H1 (cell line): ENCODE results near the gene DCANP1. TPM values are rescaled to one million over a fixed set of nuclear protein-coding genes. Genes with fewer than 3 reads are reported as not detected.

Source experiments
- CTCF ChIA-PET: fragments of 300-600 bp; sonication (Branson Sonifier 250); formaldehyde crosslinking; loops from one replicate; lab custom pipeline; 2021; ENCODE audit not compliant: partially characterized antibody; lab: Charles Lee
- POLR2A ChIA-PET: fragments of 300-600 bp; sonication (Branson Sonifier 250); formaldehyde crosslinking; loops from one replicate; lab custom pipeline; 2021; ENCODE audit warnings: inconsistent platforms; ENCODE audit not compliant: partially characterized antibody; lab: Charles Lee
- DNase-seq, 2 experiments: peaks; one replicate each; pipeline versions ENCODE4 v3.0.0 to v3.0.0-alpha.2; 2010 to 2022; ENCODE audit warnings: low spot score in 2 of 2, low read depth in 1 of 2, mixed read lengths in 1 of 2
- FAIRE-seq: peaks from 2 replicates; lab custom pipeline; 2011; peaks lifted over from hg19 to GRCh38; lab: Jason Lieb, UNC
- H2AFZ ChIP-seq: 2 replicates; pipeline ENCODE4 v1.8.1; 2012; ENCODE audit warnings: low read length, inconsistent platforms
- H2AK5ac ChIP-seq: 2 replicates; pipeline ENCODE4 v1.6.1; 2013; ENCODE audit warnings: low read depth, low read length
- H2BK120ac ChIP-seq: replicated peaks from 2 replicates; pipeline ENCODE3; 2013; ENCODE audit warnings: low read depth, low read length, inconsistent platforms
- H2BK12ac ChIP-seq: 2 replicates; pipeline ENCODE4 v1.6.1; 2013; ENCODE audit warnings: low read depth, low read length
- H2BK15ac ChIP-seq: 2 replicates; pipeline ENCODE4 v1.6.1; 2013; ENCODE audit warnings: low read length
- H2BK20ac ChIP-seq: 2 replicates; pipeline ENCODE4 v1.6.1; 2013; ENCODE audit warnings: low read length
- H2BK5ac ChIP-seq: 2 replicates; pipeline ENCODE4 v1.6.1; 2013; ENCODE audit warnings: low read depth, low read length
- H3K14ac ChIP-seq: 2 replicates; pipeline ENCODE4 v1.6.1; 2013; ENCODE audit warnings: inconsistent platforms; ENCODE audit not compliant: insufficient read length
- H3K18ac ChIP-seq: 2 replicates; pipeline ENCODE4 v1.6.1; 2013; ENCODE audit warnings: low read length; ENCODE audit errors: extremely low read depth
- H3K23ac ChIP-seq: 2 replicates; pipeline ENCODE4 v1.6.1; 2013; ENCODE audit warnings: inconsistent platforms; ENCODE audit not compliant: insufficient read length
- H3K23me2 ChIP-seq: 2 replicates; pipeline ENCODE4 v1.6.1; 2013; ENCODE audit warnings: low read depth, low read length
- H3K27ac ChIP-seq: 2 replicates; pipeline ENCODE4 v1.6.1; 2011; ENCODE audit warnings: low read depth, low read length, inconsistent platforms
- H3K27me3 ChIP-seq, 4 experiments: replicated peaks in 1 of 4; 1 replicate in 1 of 4; 2 replicates in 3 of 4; pipeline versions ENCODE4 v1.6.1 to v1.8.1; 2011 to 2013; ENCODE audit warnings: low read length in 3 of 4, mild to moderate bottlenecking in 3 of 4, inconsistent platforms in 2 of 4, mixed read lengths in 2 of 4, moderate library complexity in 1 of 4; ENCODE audit not compliant: control insufficient read depth in 3 of 4, insufficient read depth in 3 of 4; ENCODE audit errors: extremely low read depth in 1 of 4
- H3K36me3 ChIP-seq, 4 experiments: 2 replicates each; pipeline versions ENCODE4 v1.6.1 to v1.8.1; 2011 to 2013; ENCODE audit warnings: mild to moderate bottlenecking in 4 of 4, low read length in 3 of 4, moderate library complexity in 2 of 4, control low read depth in 1 of 4, inconsistent platforms in 1 of 4; ENCODE audit not compliant: insufficient read depth in 4 of 4, control insufficient read depth in 2 of 4
- H3K4ac ChIP-seq: replicated peaks from 2 replicates; pipeline ENCODE3; 2013; ENCODE audit warnings: low read length, low read depth, mixed read lengths, inconsistent platforms; ENCODE audit not compliant: insufficient read length
- H3K4me1 ChIP-seq, 4 experiments: replicated peaks in 1 of 4; 1 replicate in 1 of 4; 2 replicates in 3 of 4; pipeline versions ENCODE4 v1.6.1 to v1.8.1; 2011 to 2013; ENCODE audit warnings: low read length in 3 of 4, inconsistent platforms in 2 of 4, mixed read lengths in 1 of 4; ENCODE audit not compliant: insufficient read depth in 4 of 4, control insufficient read depth in 3 of 4
- H3K4me2 ChIP-seq, 2 experiments: 2 replicates each; pipeline versions ENCODE4 v1.6.1 to v1.8.1; 2011 to 2013; ENCODE audit warnings: low read depth in 2 of 2, low read length in 2 of 2, control low read depth in 1 of 2, inconsistent platforms in 1 of 2, mild to moderate bottlenecking in 1 of 2; ENCODE audit not compliant: insufficient read depth in 1 of 2
- H3K4me3 ChIP-seq, 4 experiments: fragments of 200-600, 300-600 bp in 1 of 4; sonication (generic), shearing (Covaris generic), sonication (Bioruptor Twin) in 1 of 4; 2 replicates each; pipeline versions ENCODE4 v1.5.1 to v1.8.1; 2011 to 2016; ENCODE audit warnings: low read length in 4 of 4, low read depth in 3 of 4, control low read depth in 2 of 4, inconsistent platforms in 2 of 4, mild to moderate bottlenecking in 2 of 4, mixed read lengths in 1 of 4, moderate library complexity in 1 of 4; ENCODE audit not compliant: insufficient read depth in 2 of 4; ENCODE audit errors: extremely low read depth in 1 of 4
- H3K56ac ChIP-seq: replicated peaks from 2 replicates; pipeline ENCODE3; 2013; ENCODE audit warnings: low read depth, mild to moderate bottlenecking, mixed read lengths, low read length, inconsistent platforms; ENCODE audit not compliant: insufficient read length
- H3K79me1 ChIP-seq: 2 replicates; pipeline ENCODE4 v1.6.1; 2013; ENCODE audit warnings: low read depth, low read length, control low read depth
- H3K79me2 ChIP-seq, 2 experiments: 2 replicates each; pipeline versions ENCODE4 v1.6.1 to v1.8.1; 2012 to 2013; ENCODE audit warnings: low read length in 2 of 2, mild to moderate bottlenecking in 2 of 2, inconsistent platforms in 1 of 2; ENCODE audit not compliant: insufficient read depth in 2 of 2, control insufficient read depth in 1 of 2
- H3K9ac ChIP-seq, 4 experiments: replicated peaks in 1 of 4; 1 replicate in 1 of 4; 2 replicates in 3 of 4; pipeline versions ENCODE4 v1.6.1 to v1.8.1; 2011 to 2013; ENCODE audit warnings: low read depth in 3 of 4, low read length in 3 of 4, control low read depth in 2 of 4, mild to moderate bottlenecking in 2 of 4, moderate library complexity in 2 of 4, inconsistent platforms in 1 of 4; ENCODE audit errors: extremely low read depth in 1 of 4
- H3K9me3 ChIP-seq, 2 experiments: 2 replicates each; pipeline versions ENCODE4 v1.6.1 to v1.8.1; 2012 to 2013; ENCODE audit warnings: mild to moderate bottlenecking in 2 of 2, moderate library complexity in 2 of 2, control low read depth in 1 of 2, inconsistent platforms in 1 of 2, low read depth in 1 of 2, low read length in 1 of 2, mixed read lengths in 1 of 2; ENCODE audit not compliant: insufficient read depth in 2 of 2
- H4K20me1 ChIP-seq, 2 experiments: replicated peaks in 1 of 2; 2 replicates each; pipeline versions ENCODE3 to v1.8.1; 2011 to 2013; ENCODE audit warnings: inconsistent platforms in 2 of 2, low read length in 2 of 2, mild to moderate bottlenecking in 1 of 2; ENCODE audit not compliant: insufficient read depth in 2 of 2, control insufficient read depth in 1 of 2
- H4K5ac ChIP-seq: 2 replicates; pipeline ENCODE4 v1.6.1; 2013; ENCODE audit warnings: low read length, low read depth, mixed read lengths, inconsistent platforms; ENCODE audit not compliant: insufficient read length
- H4K8ac ChIP-seq: 2 replicates; pipeline ENCODE4 v1.8.0; 2013; ENCODE audit warnings: mild to moderate bottlenecking, moderate library complexity, low read length, inconsistent platforms; ENCODE audit not compliant: insufficient read depth; ENCODE audit errors: extremely low read depth
- H4K91ac ChIP-seq: replicated peaks from 2 replicates; pipeline ENCODE3; 2013; ENCODE audit warnings: low read length, mixed read lengths, inconsistent platforms; ENCODE audit not compliant: insufficient read length
- BRCA1 ChIP-seq: IDR thresholded peaks from 2 replicates; pipeline ENCODE4 v1.6.1; 2012; ENCODE audit warnings: low read depth, low read length, improper control_type of control experiment
- WGBS, 2 experiments: shearing (Covaris generic) in 1 of 2; methylation state at CpG; one replicate each; pipeline versions ENCODE4 v1.1.6 to v1.1.7; 2013 to 2015; ENCODE audit warnings: low lambda C conversion rate in 2 of 2, mixed read lengths in 2 of 2, inconsistent platforms in 1 of 2, low coverage in 1 of 2, missing lambda C conversion rate in 1 of 2; ENCODE audit not compliant: insufficient replicate concordance in 2 of 2, insufficient coverage in 1 of 2, insufficient read length in 1 of 2; ENCODE audit errors: extremely low coverage in 1 of 2, missing lambda C conversion rate in 1 of 2; 5-methylcytosine and 5-hydroxymethylcytosine counted together
- polyA plus RNA-seq, 7 experiments: library from polyadenylated mRNA; depleted of rRNA in 3 of 7; stranded (reverse) in 5 of 7; unstranded in 2 of 7; fragments of >200 nt in 5 of 7; fragments of 200-250 nt in 2 of 7; gene quantifications; 1 replicate in 5 of 7; 2 replicates in 1 of 7; 4 replicates in 1 of 7; pipeline versions ENCODE4 v1.2.1 to v1.2.3, GENCODE V29; 2011 to 2013; ENCODE audit warnings: missing spikeins in 2 of 7, mixed read lengths in 2 of 7
- total RNA-seq: library from RNA; stranded (reverse); fragmentation: NEBNext Ultra II Directional; extraction: Animal tissue kit (Norgen Biotek cat#: 25700); gene quantifications from 2 replicates; pipeline ENCODE4 v1.2.1, GENCODE V29; 2021

DCANP1 gene
- total and polyA plus RNA-seq, 2 of the 8 experiments (the other 6 are each of a cell fraction or from before 2014, with no cell fraction given) = not detected

GRCh38 chr5:135483254-135483653 lies 36.1 kb upstream of the DCANP1 start:
- H3K4ac ChIP-seq = no peak overlapping the region
- no peak overlapping the region for H3K27ac ChIP-seq
- H3K23ac ChIP-seq = no peak overlapping the region
- peaks cover 8 to 26% of the 10 kb centered on the region in 2 experiments for H4K20me1 ChIP-seq
- H3K9me3 ChIP-seq = no peaks in the 10 kb centered on the region
- no peak for TF ChIP-seq BRCA1
- H2AK5ac ChIP-seq = 0 out of 2 replicates have a peak overlapping the region, but pooled peaks have one; percentile 65
- no peak overlapping the region for H2BK12ac ChIP-seq
- H2BK120ac ChIP-seq = no peak overlapping the region
- H3K4me3 ChIP-seq = no peak overlapping the region
- no peak overlapping the region for H2AFZ ChIP-seq
- no peaks in the 10 kb centered on the region for H3K79me1 ChIP-seq
- no peak overlapping the region for H4K8ac ChIP-seq
- no peak overlapping the region for H3K4me2 ChIP-seq
- DNase-seq (no peak), FAIRE-seq (no peak)
- H3K79me2 ChIP-seq = no peaks in the 10 kb centered on the region
- WGBS, 2 experiments = 82% methylated on average over 1 of the region's 1 CpG; no CpG with 5 or more reads in 1 of the 2 experiments
- no peak overlapping the region for H2BK20ac ChIP-seq
- H2BK15ac ChIP-seq = no peak overlapping the region
- H3K14ac ChIP-seq = no peak overlapping the region
- H3K18ac ChIP-seq = no peak overlapping the region
- no peak overlapping the region for H3K9ac ChIP-seq
- H4K91ac ChIP-seq = no peak overlapping the region
- peaks cover 42 to 91% (median 81%) of the 10 kb centered on the region in 4 experiments for H3K27me3 ChIP-seq
- H3K56ac ChIP-seq = no peak overlapping the region
- peaks cover 3 to 22% (median 10%) of the 10 kb centered on the region in 4 experiments for H3K4me1 ChIP-seq
- peaks cover 7% of the 10 kb centered on the region; the same call in 1 of the 2 replicates for H3K23me2 ChIP-seq
- H4K5ac ChIP-seq = no peak overlapping the region
- CTCF ChIA-PET = interaction anchor here (0.6 to 2.4 kb wide), 10 partner anchors 10 to 458 kb away, joined by 3 to 18 read pairs (median 4); no protein-coding TSS in a partner anchor
- no peaks in the 10 kb centered on the region for H3K36me3 ChIP-seq
- no peak overlapping the region for H2BK5ac ChIP-seq
- POLR2A ChIA-PET = interaction anchor here (0.6 kb wide), 1 partner anchor 57 kb away, joined by 3 read pairs; no protein-coding TSS in a partner anchor
